Measurements from ENCODE around the gene FHIT.

GRCh38 chr3:59994732-59995304 is 1256.4 kb downstream of the FHIT start:
- no peak for TF ChIP-seq YY1 (IDR thresholded peaks at IDR 0.05; ENCODE audit: insufficient read depth, insufficient read length)
- TF ChIP-seq ZNF274 (IDR thresholded peaks at IDR 0.05; ENCODE audit: low read depth, low read length), result no peak
- no peak for TF ChIP-seq SUZ12 (IDR thresholded peaks at IDR 0.05; ENCODE audit: extremely low read depth, insufficient read depth, insufficient read length)
